GM12891 (cell line): ENCODE data around the gene FAM50A.

ENCODE experiments used
- DNase-seq: peaks from one replicate; pipeline ENCODE4 v3.0.0; 2011; ENCODE audit warnings: low spot score; ENCODE audit not compliant: insufficient read length
- FAIRE-seq: peaks from 2 replicates; lab custom pipeline; 2011; peaks lifted over from hg19 to GRCh38; lab: Jason Lieb, UNC
- PAX5 ChIP-seq: IDR thresholded peaks from 2 replicates; pipeline ENCODE4 v1.6.1; 2011; ENCODE audit warnings: low read length, moderate library complexity, mild to moderate bottlenecking; ENCODE audit not compliant: insufficient read depth, severe bottlenecking
- POLR2A ChIP-seq: IDR thresholded peaks from 2 replicates; pipeline ENCODE4 v1.6.1; 2011; ENCODE audit warnings: low read depth, low read length, control low read depth
- POLR2AphosphoS5 ChIP-seq: IDR thresholded peaks from 2 replicates; pipeline ENCODE4 v1.6.1; 2011; ENCODE audit warnings: low read depth, low read length, control low read depth
- POU2F2 ChIP-seq: IDR thresholded peaks from 2 replicates; pipeline ENCODE4 v1.6.1; 2011; ENCODE audit warnings: low read depth, mild to moderate bottlenecking, control low read depth, low read length, moderate library complexity
- SPI1 ChIP-seq: IDR thresholded peaks from 2 replicates; pipeline ENCODE4 v1.6.1; 2011; ENCODE audit warnings: low read depth, low read length, control low read depth
- TAF1 ChIP-seq: IDR thresholded peaks from 2 replicates; pipeline ENCODE4 v1.6.1; 2011; ENCODE audit warnings: low read depth, low read length, control low read depth

Gene FAM50A

GRCh38 chrX:154401045-154401799 lies 42.7 kb upstream of the FAM50A start:
- DNase-seq, result no peak
- TF ChIP-seq PAX5, result no peak
- peak; percentile 93 for TF ChIP-seq POLR2A
- no peak for TF ChIP-seq SPI1
- peak; percentile 96 for TF ChIP-seq POLR2AphosphoS5
- TF ChIP-seq POU2F2, result peak; percentile 67; the same call in 1 of the 2 replicates
- no peak for TF ChIP-seq TAF1
- FAIRE-seq, result no peak

GRCh38 chrX:154401918-154402621 lies 41.9 kb upstream of the FAM50A start:
- no peak for DNase-seq
- FAIRE-seq, result no peak
- TF ChIP-seq POU2F2 (no peak), TAF1 (no peak), POLR2A (no peak), POLR2AphosphoS5 (no peak), SPI1 (no peak), PAX5 (no peak)

- FAIRE-seq (no peak), DNase-seq (no peak)
- TF ChIP-seq PAX5 (no peak), SPI1 (no peak), TAF1 (no peak), POLR2AphosphoS5 (no peak), POU2F2 (no peak), POLR2A (no peak)
Measured at GRCh38 chrX:154402622-154403127, 41.3 kb upstream of the FAM50A start.

- no peak for TF ChIP-seq SPI1
- TF ChIP-seq POLR2AphosphoS5, result no peak
- TF ChIP-seq POU2F2, result no peak
- no peak for FAIRE-seq
- no peak for DNase-seq
Measured at GRCh38 chrX:154403192-154403591, 40.7 kb upstream of the FAM50A start.

- FAIRE-seq, result no peak
- TF ChIP-seq PAX5, result no peak
- TF ChIP-seq POU2F2, result no peak
- no peak for TF ChIP-seq TAF1
- no peak for TF ChIP-seq SPI1
- no peak for TF ChIP-seq POLR2A
- TF ChIP-seq POLR2AphosphoS5, result no peak
- no peak for DNase-seq
Measured at GRCh38 chrX:154403858-154404257, 40.1 kb upstream of the FAM50A start.

GRCh38 chrX:154404625-154405192 lies 39.2 kb upstream of the FAM50A start:
- DNase-seq (no peak), FAIRE-seq (peak; percentile 23)
- TF ChIP-seq POU2F2 (no peak), PAX5 (no peak), POLR2AphosphoS5 (no peak), POLR2A (no peak), SPI1 (no peak)

- DNase-seq (no peak), FAIRE-seq (peak; percentile 51)
- TF ChIP-seq SPI1 (0 out of 2 replicates have a peak, but pooled peaks have one; percentile 12), POLR2AphosphoS5 (no peak), PAX5 (no peak)
Measured at GRCh38 chrX:154408659-154409221, 35.2 kb upstream of the FAM50A start.

GRCh38 chrX:154409222-154409871 lies 34.6 kb upstream of the FAM50A start, which contains the start of gene DNASE1L1:
TSS of gene DNASE1L1 (minus strand) at chrX:154409254. CDS start at chrX:154405568, 3,686 bp downstream.
- TF ChIP-seq POLR2AphosphoS5, result no peak
- no peak for TF ChIP-seq POLR2A
- no peak for TF ChIP-seq PAX5
- no peak for TF ChIP-seq TAF1
- TF ChIP-seq POU2F2, result no peak
- TF ChIP-seq SPI1, result no peak
- FAIRE-seq (peak; percentile 84), DNase-seq (no peak)

GRCh38 chrX:154411981-154412340 lies 32.0 kb upstream of the FAM50A start:
- no peak for FAIRE-seq
- DNase-seq, result peak; percentile 70
- TF ChIP-seq SPI1 (no peak), POLR2A (no peak), POU2F2 (no peak), PAX5 (no peak), TAF1 (no peak), POLR2AphosphoS5 (no peak)
